GM23338 (cell line): ENCODE measurements around the gene COL4A2. TPM values are rescaled to one million over a fixed set of nuclear protein-coding genes. Genes with fewer than 3 reads are reported as not detected.

Experiments
- ATAC-seq: fragments of 200-7000 bp; cut with Tn5 transposase; 3 replicates; pipeline ENCODE4 v1.9.1; 2020
- DNase-seq: peaks from one replicate; pipeline ENCODE4 v3.0.0-alpha.2; 2015; ENCODE audit warnings: low spot score
- H2AFZ ChIP-seq: fragments of 200-600 bp; sonication (generic); 2 replicates; pipeline ENCODE4 v1.8.0; 2016; ENCODE audit warnings: antibody characterized with exemption, mild to moderate bottlenecking, moderate library complexity
- H3F3A ChIP-seq: fragments of 200-600 bp; sonication (generic); replicated peaks from 2 replicates; pipeline ENCODE4 v1.8.0; 2017; ENCODE audit warnings: antibody characterized with exemption, mixed run types, low read depth
- H3K27ac ChIP-seq: fragments of 200-600 bp; sonication (generic); 2 replicates; pipeline ENCODE4 v1.6.1; 2016; ENCODE audit warnings: low read depth
- H3K27me3 ChIP-seq: fragments of 200-600 bp; sonication (generic); 2 replicates; pipeline ENCODE4 v1.8.0; 2016; ENCODE audit warnings: mild to moderate bottlenecking, mixed run types, moderate library complexity; ENCODE audit not compliant: insufficient read depth
- H3K36me3 ChIP-seq: fragments of 200-600 bp; sonication (generic); 2 replicates; pipeline ENCODE4 v1.8.0; 2016; ENCODE audit warnings: mild to moderate bottlenecking; ENCODE audit not compliant: insufficient read depth
- H3K4me1 ChIP-seq: fragments of 200-600 bp; sonication (generic); 2 replicates; pipeline ENCODE4 v1.8.0; 2016; ENCODE audit warnings: mild to moderate bottlenecking, moderate library complexity; ENCODE audit not compliant: insufficient read depth
- H3K4me2 ChIP-seq: fragments of 200-600 bp; sonication (generic); 2 replicates; pipeline ENCODE4 v1.7.1; 2017; ENCODE audit warnings: mixed run types
- H3K4me3 ChIP-seq: fragments of 200-600 bp; sonication (generic); 2 replicates; pipeline ENCODE4 v1.6.1; 2016; ENCODE audit warnings: mixed run types
- H3K79me2 ChIP-seq: fragments of 200-600 bp; sonication (generic); replicated peaks from 2 replicates; pipeline ENCODE4 v1.8.0; 2017; ENCODE audit warnings: mild to moderate bottlenecking; ENCODE audit not compliant: insufficient read depth
- H3K9me2 ChIP-seq: fragments of 200-600 bp; sonication (generic); 2 replicates; pipeline ENCODE4 v1.8.0; 2017; ENCODE audit not compliant: insufficient read depth
- H4K20me1 ChIP-seq: fragments of 200-600 bp; sonication (generic); replicated peaks from 2 replicates; pipeline ENCODE4 v1.8.0; 2017; ENCODE audit warnings: mild to moderate bottlenecking; ENCODE audit not compliant: insufficient read depth
- H3K27ac Mint-ChIP-seq: 2 replicates; pipeline ENCODE4 v1.8.0; 2020; ENCODE audit warnings: inconsistent platforms, mild to moderate bottlenecking, moderate library complexity, mixed read lengths
- H3K27me3 Mint-ChIP-seq: 3 replicates; pipeline ENCODE4 v1.8.0; 2022; ENCODE audit warnings: low read depth, mild to moderate bottlenecking, moderate library complexity, mixed read lengths, inconsistent platforms; ENCODE audit not compliant: insufficient read depth, poor library complexity
- H3K36me3 Mint-ChIP-seq: 3 replicates; pipeline ENCODE4 v1.8.0; 2021; ENCODE audit warnings: low read depth, mild to moderate bottlenecking, inconsistent platforms, moderate library complexity, mixed read lengths
- H3K4me1 Mint-ChIP-seq: 3 replicates; pipeline ENCODE4 v1.8.0; 2020; ENCODE audit warnings: mild to moderate bottlenecking, inconsistent platforms, mixed read lengths
- H3K4me3 Mint-ChIP-seq: 3 replicates; pipeline ENCODE4 v1.8.0; 2021; ENCODE audit warnings: moderate library complexity, mild to moderate bottlenecking, inconsistent platforms, mixed read lengths
- H3K9me3 Mint-ChIP-seq: 3 replicates; pipeline ENCODE4 v1.8.0; 2020; ENCODE audit warnings: moderate library complexity, mild to moderate bottlenecking, inconsistent platforms, mixed read lengths
- CREB1 ChIP-seq: fragments of 250-450 bp; sonication (Bioruptor Pico); IDR thresholded peaks from 2 replicates; pipeline ENCODE4 v1.5.0; 2020; ENCODE audit warnings: low read depth, mild to moderate bottlenecking, moderate library complexity
- CTCF ChIP-seq, 2 experiments: fragments of 200-600 bp in 1 of 2; sonication (generic) in 1 of 2; conservative IDR thresholded peaks; 2 replicates each; pipeline versions ENCODE4 v1.5.1 to v1.6.1; 2016 to 2017; ENCODE audit warnings: antibody characterized with exemption in 2 of 2, low read depth in 2 of 2, mild to moderate bottlenecking in 2 of 2, moderate library complexity in 1 of 2
- EZH2 ChIP-seq: fragments of 200-600 bp; sonication (generic); IDR thresholded peaks from one replicate; pipeline ENCODE4 v1.8.0; 2017; ENCODE audit warnings: antibody characterized with exemption, mild to moderate bottlenecking, low read depth; ENCODE audit not compliant: unreplicated experiment
- EZH2phosphoT487 ChIP-seq: fragments of 200-600 bp; sonication (generic); IDR thresholded peaks from one replicate; pipeline ENCODE4 v1.8.1; 2018; ENCODE audit warnings: antibody characterized with exemption; ENCODE audit not compliant: unreplicated experiment
- JUNB ChIP-seq: IDR thresholded peaks from one replicate; pipeline ENCODE4 v1.6.1; 2016; ENCODE audit warnings: antibody characterized with exemption; ENCODE audit not compliant: unreplicated experiment
- NANOG ChIP-seq: IDR thresholded peaks from 2 replicates; pipeline ENCODE4 v1.6.1; 2016; ENCODE audit warnings: antibody characterized with exemption, borderline replicate concordance
- REST ChIP-seq: IDR thresholded peaks from one replicate; pipeline ENCODE4 v1.6.1; 2018; ENCODE audit warnings: antibody characterized with exemption; ENCODE audit not compliant: unreplicated experiment
- STAT1 ChIP-seq: IDR thresholded peaks from one replicate; pipeline ENCODE4 v1.6.1; 2016; ENCODE audit warnings: antibody characterized with exemption; ENCODE audit not compliant: unreplicated experiment
- ZNF114 ChIP-seq: fragments of 250-450 bp; sonication (Bioruptor Pico); IDR thresholded peaks from 2 replicates; pipeline ENCODE4 v1.5.0; 2020; ENCODE audit warnings: mild to moderate bottlenecking, moderate library complexity
- ZNF331 ChIP-seq: fragments of 250-450 bp; sonication (Bioruptor Pico); IDR thresholded peaks from 2 replicates; pipeline ENCODE4 v1.5.0; 2020; ENCODE audit warnings: low read depth, mild to moderate bottlenecking, moderate library complexity
- ZNF462 ChIP-seq: fragments of 250-450 bp; sonication (Bioruptor Pico); IDR thresholded peaks from 2 replicates; pipeline ENCODE4 v1.5.0; 2020; ENCODE audit warnings: mild to moderate bottlenecking, moderate library complexity
- polyA plus RNA-seq: library from polyadenylated mRNA; unstranded; fragments of >200 nt; fragmentation: Nextera tagmentation; extraction: Ambion mirVana; gene quantifications from 2 replicates; pipeline ENCODE4 v1.2.1, GENCODE V29; 2016
- total RNA-seq: library from RNA; depleted of rRNA; stranded (reverse); fragments of >200 nt; shearing (Covaris generic); gene quantifications from 2 replicates; pipeline ENCODE4 v1.2.3, GENCODE V29; 2014
- TF ChIP-seq, protein P1 (sequence below): IDR thresholded peaks from 2 replicates; pipeline ENCODE4 v1.6.1; 2016; ENCODE audit warnings: antibody characterized with exemption

Gene COL4A2
- total and polyA plus RNA-seq, 2 experiments from 2014 or later = 37.4 to 131 TPM

DNA sequence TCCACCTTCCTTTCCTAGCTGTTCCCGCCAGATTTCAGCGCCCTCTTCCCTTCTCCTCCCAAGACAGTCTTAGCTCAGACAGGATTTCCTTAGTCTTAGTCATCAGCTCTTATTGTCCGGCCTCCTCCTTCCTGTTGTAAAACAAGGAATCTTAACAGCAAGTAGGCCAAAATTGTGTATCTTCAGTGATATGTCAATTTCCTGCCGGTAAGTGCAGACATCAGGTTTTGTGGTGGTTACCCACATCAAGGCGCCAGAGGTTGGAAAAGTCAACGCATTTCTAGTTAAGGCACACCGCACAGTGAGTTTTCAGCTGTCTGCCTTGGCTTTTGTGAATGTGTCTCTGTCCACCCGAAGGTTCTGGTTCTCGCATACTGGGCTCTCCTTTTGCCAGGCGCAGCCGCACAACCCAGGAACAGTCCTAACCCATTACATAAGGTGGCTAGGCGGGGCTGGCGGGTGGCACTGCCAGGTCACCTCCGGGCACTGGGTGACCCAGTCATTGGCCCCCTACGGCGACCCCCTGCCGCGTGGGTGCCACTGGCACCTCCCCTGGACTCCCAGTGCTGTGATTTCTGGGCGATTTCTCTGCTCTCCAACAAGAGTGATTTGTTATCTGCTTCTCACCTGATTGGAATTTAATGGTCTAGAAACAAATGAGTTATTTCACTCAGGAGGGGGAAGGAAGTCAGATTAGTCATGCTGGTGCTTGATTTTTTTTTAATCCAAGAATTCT lies 12.9 kb downstream of the COL4A2 start (continued):
- TF ChIP-seq REST (no peak), EZH2 (no peak), CREB1 (CRISPR knock-in tag) (no peak), STAT1 (no peak), EZH2phosphoT487 (no peak), JUNB (no peak), ZNF331 (CRISPR knock-in tag) (no peak)

DNA sequence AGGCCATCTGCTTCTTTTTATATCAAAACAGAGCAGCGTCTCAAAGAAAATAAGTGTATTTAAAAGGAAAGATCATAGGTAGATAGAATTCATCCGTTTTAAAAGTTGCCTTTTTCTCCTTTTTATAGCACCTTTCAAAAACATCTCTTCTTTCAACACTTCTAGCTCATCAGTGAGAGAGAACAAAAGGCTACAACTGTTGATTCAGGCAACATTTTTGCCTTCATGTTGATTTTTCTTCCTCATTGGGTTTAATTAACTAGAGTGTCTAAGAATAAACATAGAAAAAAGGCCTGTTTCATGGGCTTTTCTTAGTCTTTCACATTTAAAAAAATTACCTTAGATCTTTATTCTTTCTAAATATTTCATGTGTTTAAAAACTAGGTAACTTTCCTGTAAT lies 13.6 kb downstream of the COL4A2 start:
- no peaks in the 10 kb centered on the region for H3K27me3 ChIP-seq
- H3K9me2 ChIP-seq = no peaks in the 10 kb centered on the region
- H2AFZ ChIP-seq = no peak overlapping the region
- H3K27ac Mint-ChIP-seq = no peak overlapping the region
- H3K4me2 ChIP-seq = no peak overlapping the region
- no peaks in the 10 kb centered on the region; the same call in 1 of the 2 replicates for H3K36me3 ChIP-seq
- H3K4me3 Mint-ChIP-seq = no peak overlapping the region
- peaks cover 21% of the 10 kb centered on the region for H3K36me3 Mint-ChIP-seq
- DNase-seq (no peak), ATAC-seq (no peak)
- peaks cover 12% of the 10 kb centered on the region for H3K4me1 ChIP-seq
- H3F3A ChIP-seq = no peaks in the 10 kb centered on the region
- no peak overlapping the region for H3K4me3 ChIP-seq
- no peaks in the 10 kb centered on the region; the same call in none of the 2 replicates for H4K20me1 ChIP-seq
- no peak overlapping the region for H3K27ac ChIP-seq
- H3K27me3 Mint-ChIP-seq = peaks cover 8% of the 10 kb centered on the region
- H3K79me2 ChIP-seq = peaks cover 47% of the 10 kb centered on the region
- peaks cover 34% of the 10 kb centered on the region for H3K4me1 Mint-ChIP-seq
- peaks cover 4% of the 10 kb centered on the region; the same call in 2 of the 3 replicates for H3K9me3 Mint-ChIP-seq
- no peak for TF ChIP-seq CTCF (conservative IDR thresholded peaks at IDR 0.05; ENCODE audit: low read depth in 2 of 2)
- TF ChIP-seq ZNF114 = no peak
- no peak for TF ChIP-seq ZNF462 (CRISPR knock-in tag)
- TF ChIP-seq NANOG = no peak
- TF ChIP-seq STAT1 = no peak
- TF ChIP-seq, protein P1, sequence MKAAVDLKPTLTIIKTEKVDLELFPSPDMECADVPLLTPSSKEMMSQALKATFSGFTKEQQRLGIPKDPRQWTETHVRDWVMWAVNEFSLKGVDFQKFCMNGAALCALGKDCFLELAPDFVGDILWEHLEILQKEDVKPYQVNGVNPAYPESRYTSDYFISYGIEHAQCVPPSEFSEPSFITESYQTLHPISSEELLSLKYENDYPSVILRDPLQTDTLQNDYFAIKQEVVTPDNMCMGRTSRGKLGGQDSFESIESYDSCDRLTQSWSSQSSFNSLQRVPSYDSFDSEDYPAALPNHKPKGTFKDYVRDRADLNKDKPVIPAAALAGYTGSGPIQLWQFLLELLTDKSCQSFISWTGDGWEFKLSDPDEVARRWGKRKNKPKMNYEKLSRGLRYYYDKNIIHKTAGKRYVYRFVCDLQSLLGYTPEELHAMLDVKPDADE = no peak
- no peak for TF ChIP-seq EZH2
- no peak for TF ChIP-seq CREB1 (CRISPR knock-in tag)
- TF ChIP-seq EZH2phosphoT487 = no peak
